T-helper 2 cell (primary cell): Measurements from ENCODE around the gene FAM174C.
"Not testable (repeated sequence)": the region's sequence is repeated elsewhere in the genome, so short reads cannot be mapped to it uniquely, and the experiment has no call there.

Source experiments
- DNase-seq, 5 experiments: peaks; one replicate each; pipeline versions ENCODE4 v3.0.0 to v3.0.0-alpha.2; 2012 to 2022

The FAM174C gene

DNA sequence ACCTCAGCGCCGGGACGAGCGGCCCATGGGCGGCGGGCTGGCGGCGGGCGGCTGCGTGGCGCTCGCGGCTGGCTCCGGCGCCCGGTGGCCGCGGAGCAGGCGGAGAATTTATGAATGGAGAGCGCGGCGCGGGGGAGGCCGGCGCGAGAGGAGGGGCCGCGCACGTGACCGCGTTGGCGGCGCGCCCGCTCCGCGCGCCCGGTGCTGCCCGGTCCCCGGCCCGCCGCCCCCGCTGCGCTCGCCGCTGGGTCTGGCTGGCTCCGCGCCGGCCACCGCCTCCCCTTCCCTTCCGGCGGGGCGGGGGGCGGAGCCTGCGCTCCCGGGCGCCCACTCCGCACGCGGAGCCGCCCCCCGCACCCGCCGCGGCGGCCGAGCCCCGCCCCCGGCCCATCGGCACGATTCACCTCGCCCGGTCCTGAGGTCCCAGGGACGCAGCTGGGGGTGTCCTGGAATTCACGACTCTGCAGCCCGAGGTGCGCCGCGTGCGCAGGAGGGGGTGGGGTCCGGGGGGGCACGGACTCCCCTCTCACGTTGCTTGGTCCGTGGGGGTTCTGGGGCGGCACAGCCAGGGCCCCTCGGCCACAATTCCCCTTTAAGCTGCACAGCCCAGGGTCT lies 37.5 kb upstream of the FAM174C start, which contains the start of gene CBARP:
Gene CBARP (minus strand): TSS at position 252 of the 615 bp plus-strand sequence. CDS start 1,905 bp downstream, outside the sequence.
- no peak for DNase-seq

DNA sequence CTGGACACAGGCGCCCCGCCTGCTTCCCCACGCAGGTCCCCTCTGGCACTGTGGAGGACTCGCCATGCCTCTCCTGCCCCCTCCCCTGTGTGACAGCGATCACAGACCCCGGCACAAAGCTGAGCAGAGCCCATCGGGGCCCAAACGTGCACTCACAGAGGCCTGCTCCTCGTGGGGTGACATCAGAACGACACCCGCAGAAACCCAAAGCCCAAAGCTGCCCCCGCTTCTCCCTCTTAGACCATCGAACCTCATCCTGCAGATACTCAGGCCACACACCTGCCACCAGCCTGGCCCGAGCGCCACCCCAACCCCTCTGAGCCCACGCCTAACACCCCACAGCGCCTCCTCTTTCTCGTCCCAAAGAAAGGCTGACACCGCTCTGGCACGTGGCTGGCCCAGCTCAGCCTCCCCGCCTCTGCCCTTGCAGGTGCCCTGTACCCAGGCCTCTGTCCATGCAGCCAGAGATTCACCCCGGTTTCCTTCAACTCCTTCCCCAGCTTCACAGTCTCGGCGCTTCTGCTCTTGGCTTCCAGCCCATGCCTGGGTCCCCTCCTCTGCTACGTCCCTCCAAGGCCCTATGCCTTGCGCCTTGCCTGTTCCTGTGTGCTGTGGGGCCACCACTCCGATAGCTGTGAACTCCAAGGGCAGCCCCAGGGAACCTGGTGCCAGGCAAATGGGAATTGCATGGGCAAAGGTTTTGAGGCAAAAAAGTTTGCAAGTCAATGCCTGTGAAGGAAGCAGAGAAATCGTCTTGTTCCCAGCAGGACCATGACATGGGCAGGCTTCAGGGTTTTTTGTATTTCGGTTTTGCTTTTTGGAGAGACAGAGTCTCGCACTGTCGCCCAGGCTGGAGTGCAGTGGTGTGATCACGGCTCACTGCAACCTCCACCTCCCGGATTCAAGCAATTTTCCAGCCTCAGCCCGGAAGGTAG lies 36.7 kb upstream of the FAM174C start:
- no peak for DNase-seq

DNA sequence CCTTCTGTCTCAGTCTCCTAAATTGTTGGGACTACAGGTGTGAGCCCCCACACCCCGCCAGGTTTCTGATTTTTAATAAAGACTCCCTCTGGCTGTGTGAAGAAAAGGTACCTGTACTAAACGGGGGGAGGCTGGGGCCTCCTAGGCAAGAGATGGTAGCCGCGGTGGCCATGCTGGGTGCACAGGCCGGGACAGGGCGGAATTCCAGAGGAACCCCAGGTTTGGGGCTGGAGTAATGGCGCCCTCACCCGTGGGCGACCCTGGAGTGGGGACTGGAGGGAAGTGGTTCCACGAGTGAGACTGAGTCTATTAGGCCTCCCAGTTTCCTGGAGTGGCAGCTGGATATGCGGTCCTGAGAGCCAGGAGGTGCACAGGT lies 35.9 kb upstream of the FAM174C start:
- DNase-seq = no peak

DNA sequence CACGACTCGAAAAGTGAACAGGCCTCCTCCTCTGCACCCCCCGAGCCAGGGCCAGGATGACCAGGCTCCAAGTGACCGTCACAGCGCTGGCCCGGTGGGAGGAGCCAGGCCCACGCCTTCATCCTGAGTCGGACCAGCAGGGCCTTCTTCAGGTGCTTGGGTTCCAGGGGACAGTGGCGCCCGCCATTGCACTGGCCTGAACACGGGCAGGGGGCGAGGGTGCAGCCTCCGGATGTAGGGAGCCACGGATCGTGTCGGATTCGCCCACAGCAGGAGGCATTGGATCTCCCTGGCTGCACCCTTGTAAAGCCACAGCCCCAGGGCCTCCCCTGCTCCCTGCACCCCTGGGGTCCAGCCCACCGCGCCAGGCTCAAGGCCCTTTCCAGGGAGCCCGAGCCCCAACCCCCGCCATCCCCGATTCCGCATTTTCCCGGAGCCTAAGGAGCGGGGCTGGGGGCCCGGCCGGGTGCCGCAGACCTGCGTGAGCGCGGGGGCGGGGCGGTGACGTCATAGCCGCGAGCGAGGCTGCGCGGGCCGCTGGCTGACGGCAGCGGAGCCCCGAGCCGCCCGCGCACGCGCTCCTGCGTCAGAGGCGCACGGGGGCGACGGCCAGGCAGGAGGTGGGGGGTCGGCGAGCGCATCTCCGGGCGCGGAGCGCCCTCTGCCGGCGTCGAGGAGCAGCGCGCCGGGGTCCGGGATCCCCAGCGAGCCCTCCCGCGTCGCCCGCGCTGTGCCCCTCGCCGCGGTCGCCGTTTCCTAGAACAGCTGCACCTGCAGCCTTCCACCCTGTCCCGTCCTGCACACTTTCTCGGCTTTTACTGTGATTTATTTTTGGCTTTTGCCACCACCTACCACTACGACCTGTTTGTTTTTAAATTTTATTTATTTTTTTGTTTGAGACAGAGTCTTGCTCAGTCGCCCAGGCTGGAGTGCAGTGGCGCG lies 35.3 kb upstream of the FAM174C start:
- DNase-seq = peak; percentile 89 to 94 (median 93)

DNA sequence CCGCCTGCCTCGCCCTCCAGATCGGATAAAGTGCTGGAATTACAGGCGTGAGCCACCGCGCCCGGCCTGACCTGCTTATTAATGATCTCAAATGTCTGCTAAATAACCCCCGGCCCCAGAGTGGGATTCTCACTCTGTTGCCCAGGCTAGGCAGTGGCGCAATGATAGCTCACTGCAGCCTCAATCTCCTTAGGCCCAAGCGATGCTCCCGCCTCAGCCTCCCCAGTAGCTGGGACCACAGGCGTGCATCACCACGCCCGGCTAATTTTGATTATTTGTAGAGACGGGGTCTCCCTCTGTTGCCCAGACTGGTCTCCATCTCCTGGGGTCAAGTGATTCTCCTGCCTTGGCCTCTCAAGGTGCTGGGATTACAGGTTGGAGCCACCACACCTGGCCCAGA lies 34.4 kb upstream of the FAM174C start:
- no peak for DNase-seq

DNA sequence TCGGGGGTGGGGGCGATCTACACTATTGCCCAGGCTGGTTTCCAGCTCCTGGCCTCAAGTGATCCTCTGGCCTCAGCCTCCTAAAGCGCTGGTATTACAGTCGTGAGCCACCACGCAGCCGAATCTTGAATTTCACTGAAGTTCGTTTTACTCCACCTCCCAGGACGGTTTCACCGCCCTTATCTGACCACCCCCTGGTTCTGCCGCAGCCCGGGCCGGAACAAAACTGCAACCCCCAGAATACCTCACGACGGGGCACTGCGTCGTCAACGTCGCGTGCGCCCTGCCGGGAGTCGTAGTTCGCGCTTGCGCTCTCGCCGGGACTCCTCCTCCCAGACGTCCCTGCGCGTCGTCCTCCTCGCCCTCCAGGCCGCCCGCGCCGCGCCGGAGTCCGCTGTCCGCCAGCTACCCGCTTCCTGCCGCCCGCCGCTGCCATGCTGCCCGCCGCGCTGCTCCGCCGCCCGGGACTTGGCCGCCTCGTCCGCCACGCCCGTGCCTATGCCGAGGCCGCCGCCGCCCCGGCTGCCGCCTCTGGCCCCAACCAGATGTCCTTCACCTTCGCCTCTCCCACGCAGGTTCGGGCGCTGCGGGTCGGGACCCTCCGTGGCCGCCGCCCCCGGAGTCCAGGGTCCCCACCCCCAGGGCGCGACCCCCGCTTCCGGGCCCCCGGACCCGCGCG lies 33.8 kb upstream of the FAM174C start, which contains the start of gene ATP5F1D:
Gene ATP5F1D (plus strand): TSS at position 335 of the 679 bp plus-strand sequence. CDS start 100 bp downstream, at position 435.
- peak; percentile 74 to 96 (median 87) for DNase-seq

DNA sequence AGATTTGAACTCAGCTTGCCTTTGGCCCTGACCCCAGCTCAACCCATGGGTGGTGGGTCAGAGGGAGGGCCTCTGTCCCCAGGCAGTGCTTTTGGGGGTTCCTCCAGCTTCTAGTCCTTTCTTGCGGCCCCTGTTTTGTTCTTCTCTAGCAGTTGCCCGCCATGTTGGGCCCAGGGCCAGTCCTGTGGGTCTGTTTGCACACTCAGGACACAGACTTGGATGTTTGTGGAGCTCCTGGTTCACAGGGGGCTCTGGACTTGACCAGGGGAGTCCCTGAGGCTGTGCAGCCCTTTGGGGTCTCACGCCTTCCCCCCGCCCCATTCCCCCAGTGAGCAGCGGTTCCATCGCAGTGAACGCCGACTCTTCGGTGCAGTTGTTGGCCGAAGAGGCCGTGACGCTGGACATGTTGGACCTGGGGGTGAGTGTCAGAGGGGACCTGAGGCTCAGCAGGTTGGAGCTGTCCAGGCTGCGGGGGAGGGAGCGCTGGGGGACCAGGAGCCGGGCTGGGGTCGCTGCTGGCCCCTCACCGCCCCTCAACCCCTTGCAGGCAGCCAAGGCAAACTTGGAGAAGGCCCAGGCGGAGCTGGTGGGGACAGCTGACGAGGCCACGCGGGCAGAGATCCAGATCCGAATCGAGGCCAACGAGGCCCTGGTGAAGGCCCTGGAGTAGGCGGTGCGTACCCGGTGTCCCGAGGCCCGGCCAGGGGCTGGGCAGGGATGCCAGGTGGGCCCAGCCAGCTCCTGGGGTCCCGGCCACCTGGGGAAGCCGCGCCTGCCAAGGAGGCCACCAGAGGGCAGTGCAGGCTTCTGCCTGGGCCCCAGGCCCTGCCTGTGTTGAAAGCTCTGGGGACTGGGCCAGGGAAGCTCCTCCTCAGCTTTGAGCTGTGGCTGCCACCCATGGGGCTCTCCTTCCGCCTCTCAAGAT lies 31.3 kb upstream of the FAM174C start:
- DNase-seq = peak; percentile 66 to 85 (median 77)

DNA sequence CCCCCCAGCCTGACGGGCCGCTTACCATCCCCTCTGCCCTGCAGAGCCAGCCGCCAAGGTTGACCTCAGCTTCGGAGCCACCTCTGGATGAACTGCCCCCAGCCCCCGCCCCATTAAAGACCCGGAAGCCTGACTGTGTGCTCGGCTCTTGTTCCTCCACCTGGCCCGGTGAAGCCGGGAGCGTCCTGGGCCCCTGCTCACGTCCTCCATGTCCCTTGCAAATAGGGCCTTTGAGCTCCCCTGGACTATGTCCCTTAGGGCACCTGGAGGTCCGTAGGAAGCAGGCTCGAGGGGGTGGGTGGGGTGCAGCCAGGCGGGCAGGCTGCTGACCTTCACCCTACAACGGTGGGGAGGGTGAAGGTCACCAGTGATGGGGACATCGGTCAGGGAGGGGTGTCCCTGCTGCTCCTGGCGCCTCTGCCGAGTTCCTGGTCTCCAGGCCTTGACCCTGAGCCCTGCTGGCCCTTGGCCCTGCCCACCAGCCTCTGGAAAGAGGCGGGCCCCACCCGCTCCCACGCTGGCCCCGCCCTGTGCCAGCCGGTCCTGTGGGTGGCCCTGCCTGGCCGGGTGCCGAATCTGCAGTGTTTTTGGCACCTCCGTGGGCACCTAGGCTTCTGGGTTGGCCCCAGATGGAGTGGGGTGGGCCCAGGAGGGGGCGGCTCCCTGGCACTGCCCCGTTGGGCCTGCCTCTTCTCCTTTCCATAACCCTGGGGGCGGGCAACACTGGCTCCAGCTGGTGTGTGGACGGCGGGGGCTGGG lies 30.5 kb upstream of the FAM174C start:
- no peak for DNase-seq

DNA sequence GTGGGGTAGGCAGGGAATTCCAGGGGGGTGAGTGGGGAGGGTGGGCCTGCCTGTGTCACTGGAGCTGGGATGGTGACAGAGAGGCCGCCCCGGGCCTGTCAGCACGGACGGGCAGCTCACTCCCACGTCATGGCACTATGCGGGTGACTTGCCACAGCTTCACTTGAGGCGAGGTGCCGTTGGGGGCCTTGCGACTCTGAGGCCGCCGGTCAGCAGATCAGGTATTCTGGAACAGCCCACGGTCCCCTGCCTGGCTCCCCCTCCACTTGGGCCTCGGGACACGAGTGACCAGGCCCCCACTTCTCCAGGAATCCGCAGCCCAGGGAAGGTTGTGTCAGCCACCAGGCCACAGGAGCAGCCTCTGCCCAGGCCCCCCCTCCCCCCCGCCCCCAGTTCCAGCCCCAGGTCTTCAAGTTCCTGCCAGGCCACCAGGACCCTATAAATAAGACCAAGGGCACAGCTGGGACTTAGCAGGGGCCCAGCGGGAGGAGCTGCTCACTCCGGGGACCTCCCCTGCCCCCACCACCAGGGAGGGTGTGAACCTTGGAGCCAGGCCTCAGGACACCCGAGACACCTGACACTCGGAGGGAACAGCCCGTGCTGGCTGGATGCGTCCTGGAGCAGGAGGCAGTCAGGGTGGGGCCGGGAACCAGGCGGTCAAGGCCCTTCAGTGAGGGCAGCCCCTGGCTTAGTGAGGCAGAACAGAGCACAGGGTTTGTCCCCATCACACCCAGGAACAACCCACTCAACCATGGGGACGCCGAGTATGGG lies 29.7 kb upstream of the FAM174C start:
- no peak for DNase-seq

DNA sequence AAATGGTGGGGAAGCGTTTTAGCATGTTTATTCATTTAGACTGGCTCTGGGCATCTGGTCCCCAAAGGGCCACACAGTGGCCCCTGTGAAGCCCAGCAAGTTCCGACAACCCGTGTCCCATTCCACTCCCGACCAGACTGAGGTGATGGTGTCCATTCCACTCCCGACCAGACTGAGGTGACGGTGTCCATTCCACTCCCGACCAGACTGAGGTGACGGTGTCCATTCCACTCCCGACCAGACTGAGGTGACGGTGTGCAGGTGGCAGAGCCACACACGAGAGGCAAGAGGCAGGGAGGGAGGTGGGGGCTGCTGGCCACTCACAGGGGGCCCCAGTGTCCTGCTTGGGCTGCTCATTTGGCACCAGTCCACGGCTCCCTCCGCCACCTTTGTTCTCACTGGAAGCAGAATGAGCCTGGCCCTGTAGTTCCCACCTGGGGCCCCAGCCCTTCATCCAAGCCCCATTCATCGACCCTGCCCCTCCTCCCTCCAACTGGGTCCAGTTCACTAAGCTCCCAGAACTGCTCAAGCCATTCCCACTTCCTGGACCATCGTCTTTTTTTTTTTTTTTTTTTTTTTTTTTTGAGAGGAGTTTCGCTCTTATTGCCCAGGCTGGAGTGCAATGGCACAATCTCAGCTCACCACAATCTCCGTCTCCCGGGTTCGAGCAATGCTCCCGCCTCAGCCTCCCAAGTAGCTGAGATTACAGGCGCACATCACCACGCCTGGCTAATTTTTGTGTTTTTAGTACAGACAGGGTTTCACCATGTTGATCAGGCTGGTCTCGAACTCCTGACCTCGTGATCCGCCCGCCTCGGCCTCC lies 28.9 kb upstream of the FAM174C start:
- not testable (repeated sequence) for DNase-seq

DNA sequence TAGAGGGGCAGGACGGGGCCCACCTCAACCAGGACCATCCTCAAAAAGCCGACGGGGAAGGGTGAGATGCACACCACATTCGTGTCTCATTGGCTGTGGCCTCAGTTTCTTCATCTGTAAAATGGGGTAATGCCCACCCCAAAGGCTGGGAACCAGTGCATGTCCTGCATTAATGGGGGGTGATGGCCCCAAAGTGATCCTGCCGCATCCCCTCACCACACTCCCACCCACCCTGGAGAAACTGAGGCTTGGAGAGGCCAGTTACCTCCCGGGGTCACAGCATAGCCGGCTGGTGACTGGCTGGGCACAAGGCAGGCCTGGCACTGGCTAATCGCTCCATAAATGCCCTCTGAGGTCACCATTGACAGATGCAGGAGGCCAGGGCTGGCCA lies 27.6 kb upstream of the FAM174C start:
- no peak for DNase-seq

DNA sequence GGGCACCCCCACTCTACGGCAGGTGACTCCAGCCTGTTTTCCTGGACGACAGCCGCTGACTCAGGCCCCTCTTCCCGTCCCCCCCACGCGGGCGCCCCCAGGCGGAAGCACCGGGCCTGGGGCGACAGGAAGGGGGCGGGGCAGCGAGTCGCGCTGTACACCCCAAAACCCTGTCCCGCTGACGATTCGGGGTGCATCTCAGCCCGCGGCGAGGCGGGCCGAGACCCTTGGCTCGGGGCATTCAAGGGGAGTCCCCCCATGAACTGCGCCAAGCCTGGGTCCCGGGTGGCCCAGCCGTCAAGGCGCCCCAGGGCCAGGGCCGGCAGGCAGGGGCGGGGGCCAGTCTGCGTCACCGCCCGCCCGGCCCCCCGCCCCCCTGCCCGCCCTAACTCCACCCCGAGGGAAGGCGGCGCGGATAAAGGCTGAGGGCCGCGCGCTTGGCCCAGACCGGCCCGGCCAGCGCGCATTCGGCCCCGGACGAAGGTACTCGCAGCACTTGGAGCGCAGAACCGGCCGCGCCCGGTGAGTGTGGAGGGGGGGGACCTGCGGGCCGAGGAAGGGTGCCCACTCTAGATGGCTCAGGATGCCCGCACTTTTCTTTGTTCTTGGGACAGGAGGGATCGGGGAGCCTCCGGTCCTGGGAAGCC lies 27.1 kb upstream of the FAM174C start, which contains the start of gene MIDN:
Gene MIDN (plus strand): TSS at position 445 of the 647 bp plus-strand sequence. CDS start 1,714 bp downstream, outside the sequence.
- DNase-seq = peak in 4 of 5 experiments; percentile 63 to 80 (median 71)

DNA sequence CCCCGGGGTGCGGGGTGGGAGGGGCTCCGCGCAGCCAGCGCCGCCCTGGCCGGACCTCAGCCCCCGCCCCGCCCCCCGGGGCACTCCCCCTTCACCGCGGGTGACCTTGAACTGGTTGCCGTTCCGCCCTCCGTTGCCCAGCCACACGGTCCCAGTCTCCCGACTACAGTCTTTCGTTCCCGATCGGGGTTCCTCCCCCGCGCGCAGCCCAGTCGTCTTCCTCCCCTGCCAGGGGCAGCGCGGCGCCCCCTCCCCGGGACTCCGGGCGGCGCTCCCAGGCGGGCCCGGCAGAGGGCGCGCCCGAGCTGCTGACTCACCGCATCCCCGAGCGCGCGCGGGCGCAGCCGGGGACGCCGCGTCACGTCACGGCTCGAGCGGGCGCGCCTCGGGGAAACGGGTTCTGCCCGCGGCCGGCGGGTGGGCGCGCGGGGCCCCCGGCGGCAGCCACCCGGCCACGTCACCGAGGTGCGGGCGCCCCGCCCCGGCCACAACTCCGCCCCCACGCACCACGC lies 26.5 kb upstream of the FAM174C start:
- DNase-seq = peak; percentile 75 to 90 (median 81)

DNA sequence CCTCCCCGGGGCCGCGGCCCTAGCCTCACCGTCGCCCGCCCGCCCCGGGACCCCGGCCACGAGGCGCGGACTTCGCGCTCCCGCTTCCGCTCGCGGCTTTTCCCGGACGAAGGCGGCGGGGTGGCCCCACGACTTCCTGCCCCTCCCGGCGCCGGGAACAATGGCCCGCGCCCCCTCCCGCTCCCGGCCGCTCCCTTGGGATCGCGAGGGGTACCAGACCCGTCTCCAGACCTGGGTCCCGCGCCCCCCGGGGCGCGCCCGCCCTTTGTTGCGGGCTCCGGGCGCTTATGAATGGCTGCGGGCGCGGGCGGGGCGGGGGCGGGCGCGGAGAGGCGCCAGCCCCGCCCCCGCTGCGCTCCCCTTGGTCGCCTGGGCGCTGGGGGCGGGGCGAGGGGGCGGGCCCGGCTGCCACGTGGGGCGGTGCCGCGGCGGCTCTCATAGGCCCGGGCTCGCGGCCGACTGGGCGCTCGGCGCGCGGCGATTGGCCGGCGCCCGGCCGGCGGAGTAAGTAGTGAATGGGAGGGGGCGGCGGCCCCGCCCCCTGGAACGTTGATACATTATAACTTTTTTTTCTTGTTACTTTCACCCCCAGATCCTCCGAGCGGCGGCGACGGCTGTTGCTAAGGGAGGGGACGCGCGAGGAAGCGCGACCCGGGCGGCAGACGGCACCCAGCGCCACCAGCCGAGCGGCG lies 25.9 kb upstream of the FAM174C start:
- peak; percentile 90 to 98 (median 92) for DNase-seq

DNA sequence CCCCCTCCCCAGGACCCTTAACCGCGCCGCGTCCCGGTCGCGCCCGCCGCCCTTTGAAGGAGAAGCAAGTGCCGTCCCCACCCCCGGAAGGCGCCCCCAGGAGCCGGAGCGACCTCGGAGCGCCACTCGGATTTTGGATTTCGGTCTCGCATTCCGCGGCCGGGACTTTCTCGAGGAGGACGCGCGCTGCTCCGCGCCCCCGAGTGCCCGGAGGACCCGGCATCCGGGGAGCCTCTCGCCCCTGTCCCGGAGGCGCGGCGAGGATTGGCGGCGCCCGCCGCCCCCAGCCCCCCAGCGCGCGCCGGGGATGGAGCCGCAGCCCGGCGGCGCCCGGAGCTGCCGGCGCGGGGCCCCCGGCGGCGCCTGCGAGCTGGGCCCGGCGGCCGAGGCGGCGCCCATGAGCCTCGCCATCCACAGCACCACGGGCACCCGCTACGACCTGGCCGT lies 25.3 kb upstream of the FAM174C start:
- DNase-seq = no peak

DNA sequence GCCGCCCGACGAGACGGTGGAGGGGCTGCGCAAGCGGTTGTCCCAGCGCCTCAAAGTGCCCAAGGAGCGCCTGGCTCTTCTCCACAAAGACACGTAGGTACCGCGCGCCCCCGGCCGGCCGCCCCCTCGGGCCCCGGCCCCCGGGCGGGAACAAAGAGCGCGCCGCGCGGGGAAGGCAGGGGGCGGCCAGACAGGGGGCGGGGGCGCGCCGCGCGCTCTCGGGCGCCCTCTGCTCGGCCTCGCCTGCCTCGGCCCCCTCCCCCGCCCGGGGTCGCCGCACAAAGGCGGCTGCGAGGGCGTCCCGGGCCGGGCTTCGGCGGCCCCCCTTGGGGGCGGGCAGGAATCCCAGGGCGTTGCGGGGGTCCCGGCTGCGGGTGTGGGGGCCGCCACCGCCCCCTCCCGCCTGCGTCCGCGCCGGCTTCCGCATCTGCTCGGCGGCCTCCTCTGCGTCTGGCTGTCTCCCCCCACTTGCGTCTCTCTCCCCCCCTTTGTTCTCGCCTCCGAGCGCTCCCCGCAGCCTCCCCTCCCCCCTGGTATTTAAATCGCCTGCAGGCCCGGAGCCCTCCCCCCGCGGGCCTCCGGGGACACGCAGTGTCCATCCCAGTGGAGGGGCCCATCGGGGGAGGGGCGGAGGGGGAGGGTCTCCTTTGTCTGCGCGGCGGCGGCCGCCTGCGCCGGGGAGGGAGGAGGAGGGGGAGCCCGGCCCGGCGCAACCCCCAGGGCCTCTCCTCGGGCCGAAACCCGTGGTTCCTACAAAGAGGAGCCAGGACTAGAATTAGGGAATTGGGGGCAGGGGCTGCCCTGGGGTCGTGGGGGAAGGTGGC lies 24.7 kb upstream of the FAM174C start:
- DNase-seq = peak in 3 of 5 experiments; percentile 59 to 86 (median 69)
